Pericardium fibroblast (primary cell): Measurements from ENCODE around the gene TAS2R1. TPM values are rescaled to one million over a fixed set of nuclear protein-coding genes. Genes with fewer than 3 reads are reported as not detected.

Source experiments
- total RNA-seq: library from RNA; depleted of rRNA; stranded (reverse); fragments of >200 nt; gene quantifications from 2 replicates; pipeline ENCODE4 v1.2.3, GENCODE V29; 2015

Gene TAS2R1
- total RNA-seq: not detected in 2 replicates

GRCh38 chr5:9630251-9630650, at the start of gene TAS2R1:
TSS of gene TAS2R1 (minus strand) at chr5:9630351. CDS start at chr5:9630032, 319 bp downstream.

Other genes starting within 250 kb of the TAS2R1 start
- 5.3 and 22.8 TPM in 2 replicates for gene SEMA5A, start 84.3 kb downstream of the TAS2R1 start, total RNA-seq